RPMI7951 (cell line): ENCODE data around the gene ANKRD31. TPM values are rescaled to one million over a fixed set of nuclear protein-coding genes. Genes with fewer than 3 reads are reported as not detected.
A peak's percentile ranks its signal among the peaks of the same experiment; 100 is the strongest.
"Not testable (repeated sequence)": the region's sequence is repeated elsewhere in the genome, so short reads cannot be mapped to it uniquely, and the experiment has no call there.

Experiments used
- DNase-seq: peaks from one replicate; pipeline ENCODE4 v3.0.0-alpha.2; 2012; ENCODE audit warnings: low read depth
- total RNA-seq: library from RNA; depleted of rRNA; stranded (reverse); fragments of >200 nt; shearing (Covaris generic); gene quantifications from 2 replicates; pipeline ENCODE4 v1.2.3, GENCODE V29; 2014

Gene ANKRD31
- total RNA-seq, 1 experiment from 2014 or later: not detected

DNA sequence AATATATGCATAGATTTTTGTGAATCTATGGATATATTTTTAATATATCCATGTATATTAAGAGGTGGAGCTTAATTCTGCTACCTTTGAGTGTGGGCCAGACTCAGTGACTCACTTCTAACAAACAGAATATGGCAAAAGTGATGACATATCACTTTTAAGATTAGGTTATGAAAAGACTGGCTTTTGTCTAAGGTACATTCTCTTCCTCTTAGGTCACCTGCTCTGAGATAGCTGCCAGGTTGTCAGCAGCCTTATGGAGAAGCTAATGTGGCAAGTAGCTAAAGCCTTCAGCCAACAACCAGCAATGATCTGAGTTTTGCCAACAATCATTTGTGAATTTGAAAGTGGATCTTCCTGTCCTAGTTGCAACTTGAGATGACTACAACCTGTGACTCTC, 83.8 kb downstream of the ANKRD31 start:
- DNase-seq: no peak

- DNase-seq: no peak
Measured at GRCh38 chr5:75148051-75148450, 88.6 kb downstream of the ANKRD31 start.

GRCh38 chr5:75142566-75143136, 94.0 kb downstream of the ANKRD31 start:
- DNase-seq: no peak

DNA sequence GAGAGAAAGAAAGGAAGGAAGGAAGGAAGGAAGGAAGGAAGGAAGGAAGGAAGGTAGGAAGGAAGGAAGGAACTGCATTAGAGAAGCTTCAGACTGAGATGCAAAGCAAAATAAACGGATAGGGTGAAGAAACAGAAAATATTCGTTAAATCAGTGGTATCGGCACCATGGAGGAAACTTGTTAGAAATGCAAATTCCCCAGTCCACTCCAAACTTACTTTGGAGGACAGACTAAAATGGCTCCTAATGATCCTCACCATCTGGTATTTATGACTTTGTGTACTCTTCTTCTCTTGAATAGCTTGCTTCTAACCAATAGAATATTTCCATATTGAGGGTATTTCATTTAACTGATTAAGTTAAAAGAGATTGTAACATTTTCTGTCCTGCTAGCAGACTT, 96.4 kb downstream of the ANKRD31 start:
- no peak for DNase-seq

- DNase-seq: no peak
Measured at GRCh38 chr5:75138689-75139088, 98.0 kb downstream of the ANKRD31 start.

DNA sequence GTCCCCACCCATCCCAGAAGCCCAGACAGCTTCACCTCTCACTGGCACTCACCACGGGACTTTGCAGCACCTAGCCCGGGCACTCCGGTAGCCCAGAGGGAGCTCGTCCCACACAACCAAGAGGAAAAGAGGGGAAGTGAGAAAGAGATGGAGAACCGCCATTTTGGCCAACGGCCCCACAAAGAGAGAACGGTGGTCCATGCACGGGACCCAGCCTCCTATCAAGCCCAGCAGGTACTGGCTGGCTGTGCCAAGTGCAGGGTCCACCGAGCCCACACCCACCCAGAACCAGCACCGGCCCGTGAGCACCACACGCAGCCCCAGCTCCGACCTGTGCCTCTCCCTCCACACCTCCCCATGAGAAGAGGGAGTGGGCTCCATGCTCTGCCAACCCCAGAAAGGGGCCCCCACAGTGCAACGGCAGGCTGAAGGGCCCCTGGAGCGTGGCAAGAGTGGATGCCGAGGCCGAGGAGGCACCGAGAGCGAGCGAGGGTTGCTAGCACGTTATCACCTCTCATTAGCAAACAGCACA, 105.8 kb downstream of the ANKRD31 start:
- DNase-seq: no peak

DNA sequence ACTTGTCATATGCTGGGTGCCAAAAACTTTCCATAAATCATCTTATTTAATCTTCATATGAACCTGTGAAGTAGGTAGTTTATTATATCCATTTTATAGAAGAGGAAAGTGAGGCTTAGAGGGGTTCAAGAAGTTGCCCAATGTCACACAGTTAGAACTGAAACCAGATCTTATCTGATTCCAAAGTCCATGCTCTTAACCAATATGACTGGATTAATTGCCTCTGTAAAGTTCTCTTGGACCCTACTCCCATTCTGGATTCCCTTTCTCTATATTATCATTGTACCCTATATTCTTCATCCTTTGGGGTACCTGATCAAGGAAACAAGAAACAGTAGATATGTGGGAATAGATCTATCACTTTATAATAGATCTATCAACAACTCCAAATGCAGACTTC, 119.8 kb downstream of the ANKRD31 start:
- no peak for DNase-seq

DNA sequence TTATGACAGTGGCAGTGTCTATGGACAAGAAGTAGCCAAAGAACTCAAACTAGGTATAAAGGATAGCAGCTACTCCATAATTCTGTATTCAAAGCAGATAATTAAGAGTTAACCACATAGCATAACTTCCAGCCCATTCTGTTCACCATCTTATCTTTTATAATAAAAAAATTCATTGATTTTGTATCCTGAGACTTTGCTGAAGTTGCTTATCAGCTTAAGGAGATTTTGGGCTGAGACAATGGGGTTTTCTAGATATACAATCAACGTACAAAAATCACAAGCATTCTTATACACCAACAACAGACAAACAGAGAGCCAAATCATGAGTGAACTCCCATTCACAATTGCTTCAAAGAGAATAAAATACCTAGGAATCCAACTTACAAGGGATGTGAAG, 122.4 kb downstream of the ANKRD31 start:
- DNase-seq: peak; percentile 56

GRCh38 chr5:75113354-75114113, 123.1 kb downstream of the ANKRD31 start:
- no peak for DNase-seq

DNA sequence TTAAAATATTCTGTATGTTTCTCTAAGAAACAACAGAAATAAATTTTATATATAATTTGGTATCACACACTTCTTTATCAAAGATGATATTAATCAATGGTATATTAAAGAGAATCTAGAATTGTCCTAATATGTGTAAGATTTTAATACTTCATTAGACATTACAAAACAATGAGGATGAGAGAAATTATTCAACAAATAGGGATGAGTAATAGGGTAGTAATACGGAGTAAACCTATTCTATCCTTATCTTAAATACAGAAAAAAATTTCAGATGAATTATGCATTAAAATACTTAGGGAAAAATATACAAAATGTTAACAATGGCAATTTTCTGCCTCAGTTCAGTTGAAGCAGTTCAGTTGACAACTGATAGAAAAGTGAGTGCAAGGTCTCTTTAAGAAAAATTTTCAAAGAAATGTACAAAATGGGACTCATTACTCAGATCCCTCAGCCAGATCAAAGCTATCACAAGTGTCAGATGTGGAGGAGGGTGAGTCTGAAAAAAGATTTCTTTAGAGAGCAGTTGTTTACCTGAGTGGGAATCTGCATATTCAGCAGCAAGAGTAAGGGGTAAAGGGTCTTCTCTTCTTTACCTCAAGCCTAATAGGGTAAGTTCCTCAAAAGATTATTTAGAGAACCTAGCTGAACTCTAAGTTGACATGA, 127.6 kb downstream of the ANKRD31 start:
- no peak for DNase-seq

GRCh38 chr5:75108515-75108914, 128.2 kb downstream of the ANKRD31 start:
- DNase-seq: no peak

GRCh38 chr5:75095956-75096355, 140.7 kb downstream of the ANKRD31 start:
- DNase-seq: not testable (repeated sequence)

- DNase-seq: peak; percentile 25
Measured at GRCh38 chr5:75091597-75091996, 145.1 kb downstream of the ANKRD31 start.

- no peak for DNase-seq
Measured at GRCh38 chr5:75089662-75090061, 147.0 kb downstream of the ANKRD31 start.

DNA sequence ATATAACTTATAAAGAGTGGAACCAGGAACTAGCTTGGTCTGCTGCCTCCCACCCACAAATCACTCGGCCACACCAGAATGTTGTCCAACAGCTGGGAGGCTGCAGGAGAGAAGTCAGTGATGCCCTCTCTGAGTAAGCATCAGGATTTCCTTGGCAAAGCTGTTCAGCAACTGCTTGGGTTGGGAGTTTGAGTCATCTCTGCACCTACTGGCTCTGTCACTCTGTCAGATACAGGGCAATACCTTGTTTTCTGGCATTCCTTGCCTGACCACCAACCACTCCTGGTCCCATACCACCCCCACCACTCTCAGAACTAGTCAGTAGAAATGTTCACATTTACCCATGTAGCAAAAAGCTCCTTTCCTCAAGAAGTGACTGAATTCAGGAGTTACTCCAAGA, 147.5 kb downstream of the ANKRD31 start:
- DNase-seq: no peak

- no peak for DNase-seq
Measured at GRCh38 chr5:75088648-75089047, 148.0 kb downstream of the ANKRD31 start.

DNA sequence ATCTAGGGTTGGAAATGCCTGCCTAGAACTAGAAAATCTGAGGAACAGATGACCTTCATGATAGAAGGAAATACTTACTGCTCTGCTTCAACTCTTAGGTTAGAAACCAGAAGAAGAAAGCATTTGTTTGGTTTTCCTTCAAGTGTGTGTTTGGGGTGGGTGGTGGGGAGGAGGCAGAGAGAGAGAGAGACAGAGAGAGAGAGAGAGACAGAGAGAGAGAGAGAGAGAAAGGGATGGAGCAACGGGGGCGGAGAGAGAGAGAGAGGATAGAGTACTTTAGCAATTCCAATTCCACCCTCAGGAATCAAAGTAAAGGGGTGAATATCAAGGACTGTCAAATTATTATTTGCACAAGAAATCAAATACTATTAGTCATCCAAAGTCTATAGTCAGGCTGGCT, 155.2 kb downstream of the ANKRD31 start:
- DNase-seq: no peak

DNA sequence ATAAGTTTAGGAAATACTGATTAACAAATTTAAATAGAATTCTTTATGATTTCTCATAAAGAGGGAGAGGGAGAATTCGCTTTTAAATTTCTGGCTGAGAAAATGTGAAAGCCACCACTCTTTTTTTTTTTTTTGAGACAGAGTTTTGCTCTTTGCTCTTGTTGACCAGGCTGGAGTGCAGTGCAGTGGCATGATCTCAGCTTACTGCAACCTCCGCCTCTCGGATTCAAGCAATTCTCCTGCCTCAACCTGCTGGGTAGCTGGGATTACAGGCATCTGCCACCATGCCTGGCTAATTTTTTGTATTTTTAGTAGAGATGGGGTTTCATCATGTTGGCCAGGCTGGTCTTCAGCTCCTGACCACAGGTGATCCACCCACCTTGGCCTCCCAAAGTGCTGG, 157.3 kb downstream of the ANKRD31 start:
- not testable (repeated sequence) for DNase-seq

DNA sequence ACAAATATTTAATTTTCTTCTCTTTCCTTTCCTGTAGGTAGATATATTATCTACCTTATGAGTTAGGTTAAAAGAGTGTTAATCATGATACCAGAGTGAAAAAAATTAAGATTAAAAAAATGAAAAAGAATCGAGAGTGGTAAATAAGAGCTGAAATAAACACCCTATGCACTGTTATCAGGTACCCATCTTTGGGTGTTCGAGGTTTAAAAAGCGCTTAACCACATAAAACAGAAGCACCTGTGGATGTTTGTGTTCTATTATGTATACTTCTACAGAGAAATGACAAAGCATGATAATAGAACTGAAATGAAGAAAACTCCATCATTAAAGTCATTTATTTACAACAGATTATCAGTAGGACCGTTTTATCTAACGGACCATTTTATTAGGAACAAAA, 158.7 kb downstream of the ANKRD31 start:
- no peak for DNase-seq

- no peak for DNase-seq
Measured at GRCh38 chr5:75072061-75072460, 164.6 kb downstream of the ANKRD31 start.

DNA sequence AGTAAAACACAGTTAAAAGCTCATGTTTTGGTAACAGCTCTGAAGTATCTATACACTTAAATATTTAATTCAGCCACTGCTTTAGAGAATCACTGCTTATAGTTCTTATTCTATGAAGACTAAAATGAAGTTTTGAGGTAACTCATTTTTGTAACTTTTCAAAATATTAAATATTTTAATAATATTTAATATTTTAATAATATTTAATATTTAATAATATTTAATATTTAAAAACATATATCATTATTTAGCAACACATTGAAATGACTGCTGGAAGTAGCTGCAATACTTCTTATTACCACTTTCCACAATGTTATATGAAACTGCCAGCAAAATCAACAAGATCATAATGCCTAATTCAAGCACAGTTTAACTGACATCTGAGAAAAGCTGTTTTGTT, 165.6 kb downstream of the ANKRD31 start:
- no peak for DNase-seq

DNA sequence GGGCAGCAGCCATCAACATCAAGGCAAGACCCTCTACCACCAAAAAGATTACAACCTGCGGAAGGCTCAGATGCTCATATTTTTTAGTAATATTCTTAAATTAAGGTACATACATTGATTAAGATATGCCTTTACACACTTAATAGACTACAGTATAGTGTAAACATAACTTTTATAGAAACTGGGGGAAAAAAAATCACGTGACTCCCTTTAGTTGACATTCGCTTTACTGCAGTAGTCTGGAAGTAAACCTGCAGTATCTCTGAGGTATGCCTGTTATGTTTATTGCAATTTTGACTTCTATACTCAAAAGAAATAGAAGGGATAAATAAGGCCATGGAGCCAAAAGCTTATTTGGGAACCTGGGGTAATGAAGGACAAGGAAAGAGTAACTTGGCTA, 169.2 kb downstream of the ANKRD31 start:
- DNase-seq: no peak
